Kidney epithelial cell (primary cell): ENCODE results near the gene EPHA4. TPM values are rescaled to one million over a fixed set of nuclear protein-coding genes. Genes with fewer than 3 reads are reported as not detected.

ENCODE experiments used
- DNase-seq: peaks from one replicate; pipeline ENCODE4 v3.0.0-alpha.2; 2010; ENCODE audit warnings: low read depth
- H3K27me3 ChIP-seq: 2 replicates; pipeline ENCODE4 v1.6.0; 2011; ENCODE audit warnings: low read length; ENCODE audit not compliant: control insufficient read depth, insufficient read depth
- H3K36me3 ChIP-seq: 2 replicates; pipeline ENCODE4 v1.5.1; 2011; ENCODE audit warnings: low read length; ENCODE audit not compliant: control insufficient read depth, insufficient read depth
- H3K4me3 ChIP-seq: 2 replicates; pipeline ENCODE4 v1.5.1; 2011; ENCODE audit warnings: low read depth, mild to moderate bottlenecking, control low read depth, low read length
- CTCF ChIP-seq: IDR thresholded peaks from 2 replicates; pipeline ENCODE4 v1.5.1; 2011; ENCODE audit warnings: mild to moderate bottlenecking, moderate library complexity, low read length, control low read depth, inconsistent platforms; ENCODE audit not compliant: insufficient read depth, poor library complexity, severe bottlenecking
- total RNA-seq: library from RNA; depleted of rRNA; stranded (reverse); fragments of >200 nt; gene quantifications from 2 replicates; pipeline ENCODE4 v1.2.3, GENCODE V29; 2015

EPHA4 gene
- total RNA-seq, 1 donor from 2014 or later = 6.6 TPM

- no peak for TF ChIP-seq CTCF
- DNase-seq = no peak
- no peaks in the 10 kb centered on the region for H3K36me3 ChIP-seq
- H3K4me3 ChIP-seq = no peak overlapping the region
- H3K27me3 ChIP-seq = no peaks in the 10 kb centered on the region
Measured at GRCh38 chr2:221588306-221588985, 16.3 kb upstream of the EPHA4 start.

- no peak overlapping the region for H3K4me3 ChIP-seq
- H3K27me3 ChIP-seq = no peaks in the 10 kb centered on the region
- TF ChIP-seq CTCF = no peak
- no peaks in the 10 kb centered on the region for H3K36me3 ChIP-seq
- DNase-seq = no peak
Measured at GRCh38 chr2:221581986-221582385, 9.9 kb upstream of the EPHA4 start.

GRCh38 chr2:221574231-221574570 is 2.1 kb upstream of the EPHA4 start:
- no peaks in the 10 kb centered on the region for H3K36me3 ChIP-seq
- TF ChIP-seq CTCF = no peak
- no peak for DNase-seq
- H3K27me3 ChIP-seq = no peaks in the 10 kb centered on the region
- H3K4me3 ChIP-seq = peak overlapping the region; percentile 56

- H3K27me3 ChIP-seq = no peaks in the 10 kb centered on the region
- peak; percentile 88 for TF ChIP-seq CTCF
- DNase-seq = no peak
- H3K4me3 ChIP-seq = peak overlapping the region; percentile 56
- H3K36me3 ChIP-seq = no peaks in the 10 kb centered on the region
Measured at GRCh38 chr2:221573430-221574230, 1.5 kb upstream of the EPHA4 start.

- DNase-seq = no peak
- Histone ChIP-seq H3K36me3 (no peaks in the 10 kb centered on the region), H3K27me3 (no peaks in the 10 kb centered on the region), H3K4me3 (peak overlapping the region; percentile 56)
- no peak for TF ChIP-seq CTCF
Measured at GRCh38 chr2:221572821-221573429, 821 bp upstream of the EPHA4 start.
